ENCODE results near the gene BICD2.

Gene BICD2

GRCh38 chr9:92728831-92729734 is 35.5 kb downstream of the BICD2 start:
- Histone ChIP-seq H3K9me3 (ENCODE audit: control insufficient read depth, low read length) (no peaks in the 10 kb centered on the region), H3K36me3 (ENCODE audit: control insufficient read depth, insufficient read depth, low read length) (peaks cover 6% of the 10 kb centered on the region), H3K4me1 (ENCODE audit: control insufficient read depth, insufficient read depth, low read length) (no peaks in the 10 kb centered on the region), H3K27me3 (ENCODE audit: control insufficient read depth, insufficient read depth, low read length) (no peaks in the 10 kb centered on the region), H3K9ac (ENCODE audit: low read length) (no peak overlapping the region), H3K4me3 (ENCODE audit: low read length) (no peak overlapping the region)

GRCh38 chr9:92727716-92728700 is 36.6 kb downstream of the BICD2 start:
- no peaks in the 10 kb centered on the region for H3K9me3 ChIP-seq (ENCODE audit: control insufficient read depth, low read length)
- no peaks in the 10 kb centered on the region for H3K27me3 ChIP-seq (ENCODE audit: control insufficient read depth, insufficient read depth, low read length)
- H3K36me3 ChIP-seq (ENCODE audit: control insufficient read depth, insufficient read depth, low read length) = peaks cover 6% of the 10 kb centered on the region
- H3K9ac ChIP-seq (ENCODE audit: low read length) = no peak overlapping the region
- no peaks in the 10 kb centered on the region for H3K4me1 ChIP-seq (ENCODE audit: control insufficient read depth, insufficient read depth, low read length)
- H3K4me3 ChIP-seq (ENCODE audit: low read length) = no peak overlapping the region

- no peaks in the 10 kb centered on the region for H3K4me1 ChIP-seq (ENCODE audit: control insufficient read depth, insufficient read depth, low read length)
- H3K9ac ChIP-seq (ENCODE audit: low read length) = no peak overlapping the region
- H3K36me3 ChIP-seq (ENCODE audit: control insufficient read depth, insufficient read depth, low read length) = peaks cover 6% of the 10 kb centered on the region
- H3K9me3 ChIP-seq (ENCODE audit: control insufficient read depth, low read length) = no peaks in the 10 kb centered on the region
- no peaks in the 10 kb centered on the region for H3K27me3 ChIP-seq (ENCODE audit: control insufficient read depth, insufficient read depth, low read length)
- no peak overlapping the region for H3K4me3 ChIP-seq (ENCODE audit: low read length)
Measured at GRCh38 chr9:92726971-92727715, 37.5 kb downstream of the BICD2 start.

- H3K27me3 ChIP-seq (ENCODE audit: control insufficient read depth, insufficient read depth, low read length) = no peaks in the 10 kb centered on the region
- H3K36me3 ChIP-seq (ENCODE audit: control insufficient read depth, insufficient read depth, low read length) = peaks cover 6% of the 10 kb centered on the region
- H3K9ac ChIP-seq (ENCODE audit: low read length) = no peak overlapping the region
- no peak overlapping the region for H3K4me3 ChIP-seq (ENCODE audit: low read length)
- H3K4me1 ChIP-seq (ENCODE audit: control insufficient read depth, insufficient read depth, low read length) = no peaks in the 10 kb centered on the region
- no peaks in the 10 kb centered on the region for H3K9me3 ChIP-seq (ENCODE audit: control insufficient read depth, low read length)
Measured at GRCh38 chr9:92726348-92726747, 38.3 kb downstream of the BICD2 start.

DNA sequence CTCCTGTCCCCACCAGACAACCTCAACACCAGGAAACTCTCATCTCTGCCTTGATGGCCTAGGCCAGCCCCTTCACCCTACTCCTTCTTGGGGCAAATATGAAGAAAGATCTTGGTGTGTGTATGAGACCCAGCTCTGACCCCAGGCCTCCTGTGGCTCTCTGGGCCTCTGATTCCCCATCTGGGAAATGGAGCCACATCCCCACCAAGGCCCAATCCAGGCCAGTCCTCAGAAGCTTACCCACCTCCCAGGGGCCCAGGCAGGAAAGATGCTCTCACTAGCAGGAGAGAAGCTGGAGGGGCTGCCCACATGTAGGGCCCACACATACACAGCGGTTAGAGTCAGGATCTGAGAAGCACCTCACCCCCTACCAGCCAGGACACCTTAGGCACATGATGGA is 38.9 kb downstream of the BICD2 start:
- no peak overlapping the region for H3K4me3 ChIP-seq (ENCODE audit: low read length)
- no peak overlapping the region for H3K9ac ChIP-seq (ENCODE audit: low read length)
- no peaks in the 10 kb centered on the region for H3K27me3 ChIP-seq (ENCODE audit: control insufficient read depth, insufficient read depth, low read length)
- H3K4me1 ChIP-seq (ENCODE audit: control insufficient read depth, insufficient read depth, low read length) = no peaks in the 10 kb centered on the region
- H3K36me3 ChIP-seq (ENCODE audit: control insufficient read depth, insufficient read depth, low read length) = peaks cover 6% of the 10 kb centered on the region
- H3K9me3 ChIP-seq (ENCODE audit: control insufficient read depth, low read length) = no peaks in the 10 kb centered on the region

- H3K4me3 ChIP-seq (ENCODE audit: low read length) = no peak overlapping the region
- no peaks in the 10 kb centered on the region for H3K27me3 ChIP-seq (ENCODE audit: control insufficient read depth, insufficient read depth, low read length)
- H3K9me3 ChIP-seq (ENCODE audit: control insufficient read depth, low read length) = no peaks in the 10 kb centered on the region
- H3K4me1 ChIP-seq (ENCODE audit: control insufficient read depth, insufficient read depth, low read length) = no peaks in the 10 kb centered on the region
- no peak overlapping the region for H3K9ac ChIP-seq (ENCODE audit: low read length)
- peaks cover 12% of the 10 kb centered on the region for H3K36me3 ChIP-seq (ENCODE audit: control insufficient read depth, insufficient read depth, low read length)
Measured at GRCh38 chr9:92725266-92725545, 39.4 kb downstream of the BICD2 start.

- no peaks in the 10 kb centered on the region for H3K27me3 ChIP-seq (ENCODE audit: control insufficient read depth, insufficient read depth, low read length)
- no peaks in the 10 kb centered on the region for H3K4me1 ChIP-seq (ENCODE audit: control insufficient read depth, insufficient read depth, low read length)
- no peak overlapping the region for H3K9ac ChIP-seq (ENCODE audit: low read length)
- H3K9me3 ChIP-seq (ENCODE audit: control insufficient read depth, low read length) = no peaks in the 10 kb centered on the region
- peaks cover 12% of the 10 kb centered on the region for H3K36me3 ChIP-seq (ENCODE audit: control insufficient read depth, insufficient read depth, low read length)
- no peak overlapping the region for H3K4me3 ChIP-seq (ENCODE audit: low read length)
Measured at GRCh38 chr9:92724528-92725265, 39.9 kb downstream of the BICD2 start.

DNA sequence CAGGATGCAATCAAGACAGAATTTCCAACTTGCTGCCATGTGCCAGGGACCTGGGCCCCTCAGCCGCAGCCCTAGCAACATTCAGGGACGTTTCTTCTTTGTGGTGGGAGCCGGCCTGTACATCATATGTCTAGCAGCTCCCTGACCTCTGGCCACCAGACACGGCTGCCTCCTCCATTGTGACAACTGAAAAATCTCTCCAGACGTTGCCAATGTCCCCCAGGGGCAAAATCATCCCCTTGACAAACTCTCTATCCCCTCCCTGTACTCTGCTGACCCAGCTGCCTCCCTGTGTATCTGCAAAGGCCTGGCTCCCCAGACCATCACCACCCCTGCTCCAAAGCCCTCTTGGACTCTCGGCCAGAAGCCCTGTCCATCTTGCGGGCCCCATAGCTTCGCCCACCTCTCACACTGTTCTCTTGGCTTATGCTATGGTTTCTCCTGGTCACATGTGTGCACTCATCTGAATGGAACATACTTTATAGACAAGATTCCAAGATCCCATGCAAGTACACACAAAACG is 40.8 kb downstream of the BICD2 start:
- Histone ChIP-seq H3K9ac (ENCODE audit: low read length) (no peak overlapping the region), H3K9me3 (ENCODE audit: control insufficient read depth, low read length) (no peaks in the 10 kb centered on the region), H3K4me3 (ENCODE audit: low read length) (no peak overlapping the region), H3K27me3 (ENCODE audit: control insufficient read depth, insufficient read depth, low read length) (no peaks in the 10 kb centered on the region), H3K4me1 (ENCODE audit: control insufficient read depth, insufficient read depth, low read length) (no peaks in the 10 kb centered on the region), H3K36me3 (ENCODE audit: control insufficient read depth, insufficient read depth, low read length) (peaks cover 12% of the 10 kb centered on the region)

GRCh38 chr9:92723299-92723625 is 41.4 kb downstream of the BICD2 start:
- no peaks in the 10 kb centered on the region for H3K4me1 ChIP-seq (ENCODE audit: control insufficient read depth, insufficient read depth, low read length)
- no peak overlapping the region for H3K4me3 ChIP-seq (ENCODE audit: low read length)
- H3K9ac ChIP-seq (ENCODE audit: low read length) = no peak overlapping the region
- H3K27me3 ChIP-seq (ENCODE audit: control insufficient read depth, insufficient read depth, low read length) = no peaks in the 10 kb centered on the region
- no peaks in the 10 kb centered on the region for H3K9me3 ChIP-seq (ENCODE audit: control insufficient read depth, low read length)
- H3K36me3 ChIP-seq (ENCODE audit: control insufficient read depth, insufficient read depth, low read length) = peaks cover 12% of the 10 kb centered on the region

GRCh38 chr9:92722386-92723298 is 42.0 kb downstream of the BICD2 start:
- peaks cover 6% of the 10 kb centered on the region for H3K36me3 ChIP-seq (ENCODE audit: control insufficient read depth, insufficient read depth, low read length)
- no peaks in the 10 kb centered on the region for H3K9me3 ChIP-seq (ENCODE audit: control insufficient read depth, low read length)
- no peak overlapping the region for H3K9ac ChIP-seq (ENCODE audit: low read length)
- H3K4me3 ChIP-seq (ENCODE audit: low read length) = no peak overlapping the region
- no peaks in the 10 kb centered on the region for H3K4me1 ChIP-seq (ENCODE audit: control insufficient read depth, insufficient read depth, low read length)
- H3K27me3 ChIP-seq (ENCODE audit: control insufficient read depth, insufficient read depth, low read length) = no peaks in the 10 kb centered on the region

All from mucosa of stomach (tissue), 1 donor.